Dermis microvascular lymphatic vessel endothelial cell (primary cell): ENCODE data around the gene BDKRB2. TPM values are rescaled to one million over a fixed set of nuclear protein-coding genes. Genes with fewer than 3 reads are reported as not detected.
A peak's percentile ranks its signal among the peaks of the same experiment; 100 is the strongest.

Experiments used
- DNase-seq, 2 donors: peaks; one replicate each; pipeline versions ENCODE4 v3.0.0 to v3.0.0-alpha.2; 2010; ENCODE audit warnings: low read depth in 2 of 2
- total RNA-seq: library from RNA; depleted of rRNA; stranded (reverse); fragments of >200 nt; gene quantifications from 2 replicates; pipeline ENCODE4 v1.2.1, GENCODE V29; 2014

Gene BDKRB2
- total RNA-seq, 1 donor from 2014 or later, result 0.26 TPM

- DNase-seq, result peak in 1 of 2 donors; percentile 42
Measured at GRCh38 chr14:96197969-96198368, 6.7 kb upstream of the BDKRB2 start.

GRCh38 chr14:96198430-96199130 lies 6.1 kb upstream of the BDKRB2 start:
- no peak for DNase-seq

GRCh38 chr14:96201157-96201556 lies 3.5 kb upstream of the BDKRB2 start:
- DNase-seq, result no peak

- DNase-seq, result no peak
Measured at GRCh38 chr14:96201965-96202364, 2.7 kb upstream of the BDKRB2 start.

- DNase-seq, result no peak
Measured at GRCh38 chr14:96202441-96203094, 2.1 kb upstream of the BDKRB2 start.

- DNase-seq, result no peak
Measured at GRCh38 chr14:96203116-96203515, 1.5 kb upstream of the BDKRB2 start.

GRCh38 chr14:96203635-96204034 lies 1.0 kb upstream of the BDKRB2 start:
- no peak for DNase-seq

- DNase-seq, result no peak
Measured at GRCh38 chr14:96205059-96205977, 679 bp downstream of the BDKRB2 start.

GRCh38 chr14:96205978-96206360 lies 1.3 kb downstream of the BDKRB2 start:
- no peak for DNase-seq

GRCh38 chr14:96206461-96206860 lies 1.8 kb downstream of the BDKRB2 start:
- no peak for DNase-seq

GRCh38 chr14:96207686-96208085 lies 3.0 kb downstream of the BDKRB2 start:
- no peak for DNase-seq

GRCh38 chr14:96208739-96209138 lies 4.1 kb downstream of the BDKRB2 start:
- DNase-seq, result no peak

GRCh38 chr14:96212140-96212539 lies 7.5 kb downstream of the BDKRB2 start:
- DNase-seq, result no peak

GRCh38 chr14:96212896-96213295 lies 8.3 kb downstream of the BDKRB2 start:
- DNase-seq, result no peak

GRCh38 chr14:96213871-96214465 lies 9.3 kb downstream of the BDKRB2 start:
- DNase-seq, result no peak

GRCh38 chr14:96214793-96215192 lies 10.2 kb downstream of the BDKRB2 start:
- no peak for DNase-seq

- no peak for DNase-seq
Measured at GRCh38 chr14:96215452-96216244, 11.0 kb downstream of the BDKRB2 start.

GRCh38 chr14:96216627-96217026 lies 12.0 kb downstream of the BDKRB2 start:
- DNase-seq, result no peak

- DNase-seq, result no peak
Measured at GRCh38 chr14:96217376-96217913, 12.8 kb downstream of the BDKRB2 start.

GRCh38 chr14:96221109-96221650 lies 16.5 kb downstream of the BDKRB2 start:
- DNase-seq, result no peak
